ENCODE data around the gene S100PBP. TPM values are rescaled to one million over a fixed set of nuclear protein-coding genes. Genes with fewer than 3 reads are reported as not detected.
A peak's percentile ranks its signal among the peaks of the same experiment; 100 is the strongest.

Gene S100PBP
- total and polyA plus RNA-seq, 2 of the 13 experiments (the other 11 are each of a cell fraction or from before 2014, with no cell fraction given) = 20.4 to 26.1 TPM

DNA sequence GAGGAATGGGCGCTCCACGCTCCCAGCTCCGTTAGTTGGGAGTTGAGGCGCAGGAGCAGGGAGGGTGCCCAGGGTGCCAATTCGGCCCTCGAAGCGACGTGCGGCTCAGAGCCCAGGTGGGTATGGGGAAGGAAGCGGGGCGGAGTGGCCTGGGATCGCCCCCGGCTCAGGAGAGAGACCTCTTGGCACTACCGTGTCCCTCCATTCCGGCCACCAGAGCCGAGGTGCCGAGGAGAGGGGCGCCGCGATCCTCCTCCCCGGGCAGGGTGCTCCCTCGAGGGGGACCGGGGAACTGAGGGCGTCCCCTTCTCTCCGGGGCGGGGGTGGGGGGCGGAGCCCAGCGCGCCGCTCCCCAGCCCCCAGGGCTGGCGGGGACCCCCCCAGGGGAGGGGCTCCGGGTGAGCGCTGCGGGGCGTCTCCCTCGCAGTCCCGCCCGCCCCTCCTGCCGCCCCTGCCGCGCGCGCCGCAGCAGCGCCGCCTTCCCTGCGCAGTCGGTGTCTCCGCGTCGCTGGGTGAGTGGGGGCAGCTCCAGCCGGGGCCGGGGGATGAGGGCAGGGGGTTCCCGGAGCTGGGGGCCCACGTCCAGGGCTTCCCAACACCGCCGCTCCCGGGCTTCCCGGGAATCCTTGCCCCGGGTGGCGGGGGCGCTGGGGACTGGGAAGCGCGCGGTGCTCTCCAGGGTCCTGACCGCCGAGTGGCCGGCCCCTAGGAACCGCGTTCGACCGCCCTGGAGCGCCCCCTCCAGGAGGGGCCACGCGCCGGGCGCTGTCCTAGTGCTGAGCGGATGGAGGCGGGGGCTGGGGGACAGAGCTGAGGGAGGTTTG, 68.8 kb downstream of the S100PBP start, which contains the start of gene HPCA (continued):
- TF ChIP-seq, protein P1, sequence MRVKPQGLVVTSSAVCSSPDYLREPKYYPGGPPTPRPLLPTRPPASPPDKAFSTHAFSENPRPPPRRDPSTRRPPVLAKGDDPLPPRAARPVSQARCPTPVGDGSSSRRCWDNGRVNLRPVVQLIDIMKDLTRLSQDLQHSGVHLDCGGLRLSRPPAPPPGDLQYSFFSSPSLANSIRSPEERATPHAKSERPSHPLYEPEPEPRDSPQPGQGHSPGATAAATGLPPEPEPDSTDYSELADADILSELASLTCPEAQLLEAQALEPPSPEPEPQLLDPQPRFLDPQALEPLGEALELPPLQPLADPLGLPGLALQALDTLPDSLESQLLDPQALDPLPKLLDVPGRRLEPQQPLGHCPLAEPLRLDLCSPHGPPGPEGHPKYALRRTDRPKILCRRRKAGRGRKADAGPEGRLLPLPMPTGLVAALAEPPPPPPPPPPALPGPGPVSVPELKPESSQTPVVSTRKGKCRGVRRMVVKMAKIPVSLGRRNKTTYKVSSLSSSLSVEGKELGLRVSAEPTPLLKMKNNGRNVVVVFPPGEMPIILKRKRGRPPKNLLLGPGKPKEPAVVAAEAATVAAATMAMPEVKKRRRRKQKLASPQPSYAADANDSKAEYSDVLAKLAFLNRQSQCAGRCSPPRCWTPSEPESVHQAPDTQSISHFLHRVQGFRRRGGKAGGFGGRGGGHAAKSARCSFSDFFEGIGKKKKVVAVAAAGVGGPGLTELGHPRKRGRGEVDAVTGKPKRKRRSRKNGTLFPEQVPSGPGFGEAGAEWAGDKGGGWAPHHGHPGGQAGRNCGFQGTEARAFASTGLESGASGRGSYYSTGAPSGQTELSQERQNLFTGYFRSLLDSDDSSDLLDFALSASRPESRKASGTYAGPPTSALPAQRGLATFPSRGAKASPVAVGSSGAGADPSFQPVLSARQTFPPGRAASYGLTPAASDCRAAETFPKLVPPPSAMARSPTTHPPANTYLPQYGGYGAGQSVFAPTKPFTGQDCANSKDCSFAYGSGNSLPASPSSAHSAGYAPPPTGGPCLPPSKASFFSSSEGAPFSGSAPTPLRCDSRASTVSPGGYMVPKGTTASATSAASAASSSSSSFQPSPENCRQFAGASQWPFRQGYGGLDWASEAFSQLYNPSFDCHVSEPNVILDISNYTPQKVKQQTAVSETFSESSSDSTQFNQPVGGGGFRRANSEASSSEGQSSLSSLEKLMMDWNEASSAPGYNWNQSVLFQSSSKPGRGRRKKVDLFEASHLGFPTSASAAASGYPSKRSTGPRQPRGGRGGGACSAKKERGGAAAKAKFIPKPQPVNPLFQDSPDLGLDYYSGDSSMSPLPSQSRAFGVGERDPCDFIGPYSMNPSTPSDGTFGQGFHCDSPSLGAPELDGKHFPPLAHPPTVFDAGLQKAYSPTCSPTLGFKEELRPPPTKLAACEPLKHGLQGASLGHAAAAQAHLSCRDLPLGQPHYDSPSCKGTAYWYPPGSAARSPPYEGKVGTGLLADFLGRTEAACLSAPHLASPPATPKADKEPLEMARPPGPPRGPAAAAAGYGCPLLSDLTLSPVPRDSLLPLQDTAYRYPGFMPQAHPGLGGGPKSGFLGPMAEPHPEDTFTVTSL (CRISPR knock-in tag; IDR thresholded peaks at IDR 0.05; ENCODE audit: borderline replicate concordance) = no peak
- TF ChIP-seq ZNF788 (CRISPR knock-in tag; IDR thresholded peaks at IDR 0.05; ENCODE audit: borderline replicate concordance) (peak; percentile 75; the same call in 1 of the 2 replicates), ZNF766 (CRISPR knock-in tag; IDR thresholded peaks at IDR 0.05; ENCODE audit: borderline replicate concordance) (peak; percentile 98), ZNF543 (CRISPR knock-in tag; IDR thresholded peaks at IDR 0.05) (peak; percentile 96), ZNF484 (CRISPR knock-in tag; IDR thresholded peaks at IDR 0.05; ENCODE audit: borderline replicate concordance, low read depth) (peak; percentile 90; the same call in 1 of the 2 replicates), KMT2B (CRISPR knock-in tag; IDR thresholded peaks at IDR 0.05) (peak; percentile 91), ZNF772 (CRISPR knock-in tag; IDR thresholded peaks at IDR 0.05) (peak; percentile 97), REL (CRISPR knock-in tag; conservative IDR thresholded peaks at IDR 0.05) (peak; percentile 98), TAF15 (IDR thresholded peaks at IDR 0.05; ENCODE audit: low read depth, low read length, poor library complexity, severe bottlenecking) (no peak), ZNF451 (CRISPR knock-in tag; IDR thresholded peaks at IDR 0.05) (peak; percentile 98), HNF4A (CRISPR knock-in tag; IDR thresholded peaks at IDR 0.05) (no peak), HOXA7 (CRISPR knock-in tag; IDR thresholded peaks at IDR 0.05) (peak; percentile 87), GZF1 (CRISPR knock-in tag; IDR thresholded peaks at IDR 0.05) (peak; percentile 93), KDM4B (CRISPR knock-in tag; IDR thresholded peaks at IDR 0.05) (peak; percentile 99), ARNT (IDR thresholded peaks at IDR 0.05) (no peak)
- TF ChIP-seq, protein P2, sequence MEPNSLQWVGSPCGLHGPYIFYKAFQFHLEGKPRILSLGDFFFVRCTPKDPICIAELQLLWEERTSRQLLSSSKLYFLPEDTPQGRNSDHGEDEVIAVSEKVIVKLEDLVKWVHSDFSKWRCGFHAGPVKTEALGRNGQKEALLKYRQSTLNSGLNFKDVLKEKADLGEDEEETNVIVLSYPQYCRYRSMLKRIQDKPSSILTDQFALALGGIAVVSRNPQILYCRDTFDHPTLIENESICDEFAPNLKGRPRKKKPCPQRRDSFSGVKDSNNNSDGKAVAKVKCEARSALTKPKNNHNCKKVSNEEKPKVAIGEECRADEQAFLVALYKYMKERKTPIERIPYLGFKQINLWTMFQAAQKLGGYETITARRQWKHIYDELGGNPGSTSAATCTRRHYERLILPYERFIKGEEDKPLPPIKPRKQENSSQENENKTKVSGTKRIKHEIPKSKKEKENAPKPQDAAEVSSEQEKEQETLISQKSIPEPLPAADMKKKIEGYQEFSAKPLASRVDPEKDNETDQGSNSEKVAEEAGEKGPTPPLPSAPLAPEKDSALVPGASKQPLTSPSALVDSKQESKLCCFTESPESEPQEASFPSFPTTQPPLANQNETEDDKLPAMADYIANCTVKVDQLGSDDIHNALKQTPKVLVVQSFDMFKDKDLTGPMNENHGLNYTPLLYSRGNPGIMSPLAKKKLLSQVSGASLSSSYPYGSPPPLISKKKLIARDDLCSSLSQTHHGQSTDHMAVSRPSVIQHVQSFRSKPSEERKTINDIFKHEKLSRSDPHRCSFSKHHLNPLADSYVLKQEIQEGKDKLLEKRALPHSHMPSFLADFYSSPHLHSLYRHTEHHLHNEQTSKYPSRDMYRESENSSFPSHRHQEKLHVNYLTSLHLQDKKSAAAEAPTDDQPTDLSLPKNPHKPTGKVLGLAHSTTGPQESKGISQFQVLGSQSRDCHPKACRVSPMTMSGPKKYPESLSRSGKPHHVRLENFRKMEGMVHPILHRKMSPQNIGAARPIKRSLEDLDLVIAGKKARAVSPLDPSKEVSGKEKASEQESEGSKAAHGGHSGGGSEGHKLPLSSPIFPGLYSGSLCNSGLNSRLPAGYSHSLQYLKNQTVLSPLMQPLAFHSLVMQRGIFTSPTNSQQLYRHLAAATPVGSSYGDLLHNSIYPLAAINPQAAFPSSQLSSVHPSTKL (CRISPR knock-in tag; IDR thresholded peaks at IDR 0.05) = peak; percentile 84
- TF ChIP-seq, protein P3, sequence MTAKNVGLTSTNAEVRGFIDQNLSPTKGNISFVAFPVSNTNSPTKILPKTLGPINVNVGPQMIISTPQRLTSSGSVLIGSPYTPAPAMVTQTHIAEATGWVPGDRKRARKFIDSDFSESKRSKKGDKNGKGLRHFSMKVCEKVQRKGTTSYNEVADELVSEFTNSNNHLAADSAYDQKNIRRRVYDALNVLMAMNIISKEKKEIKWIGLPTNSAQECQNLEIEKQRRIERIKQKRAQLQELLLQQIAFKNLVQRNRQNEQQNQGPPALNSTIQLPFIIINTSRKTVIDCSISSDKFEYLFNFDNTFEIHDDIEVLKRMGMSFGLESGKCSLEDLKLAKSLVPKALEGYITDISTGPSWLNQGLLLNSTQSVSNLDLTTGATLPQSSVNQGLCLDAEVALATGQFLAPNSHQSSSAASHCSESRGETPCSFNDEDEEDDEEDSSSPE (CRISPR knock-in tag; IDR thresholded peaks at IDR 0.05) = peak; percentile 66
- TF ChIP-seq, protein P4, sequence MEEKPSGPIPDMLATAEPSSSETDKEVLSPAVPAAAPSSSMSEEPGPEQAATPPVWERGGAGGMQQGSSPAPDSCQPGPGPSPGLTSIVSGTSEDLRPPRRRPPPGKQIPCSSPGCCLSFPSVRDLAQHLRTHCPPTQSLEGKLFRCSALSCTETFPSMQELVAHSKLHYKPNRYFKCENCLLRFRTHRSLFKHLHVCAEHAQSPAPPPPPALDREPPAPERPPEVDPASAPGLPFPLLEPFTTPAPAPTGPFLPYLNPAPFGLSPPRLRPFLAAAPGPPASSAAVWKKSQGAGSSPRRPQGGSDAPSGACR (CRISPR knock-in tag; IDR thresholded peaks at IDR 0.05) = peak; percentile 94
